GDM1 (cell line): ENCODE results near the gene TRIO.

Experiments
- DNase-seq: peaks from one replicate; lab custom pipeline; 2025; lab: John Stamatoyannopoulos, UW

The TRIO gene

GRCh38 chr5:14209222-14209822, 66.2 kb downstream of the TRIO start:
- DNase-seq, result no peak

GRCh38 chr5:14209836-14210235, 66.7 kb downstream of the TRIO start:
- DNase-seq, result no peak

DNA sequence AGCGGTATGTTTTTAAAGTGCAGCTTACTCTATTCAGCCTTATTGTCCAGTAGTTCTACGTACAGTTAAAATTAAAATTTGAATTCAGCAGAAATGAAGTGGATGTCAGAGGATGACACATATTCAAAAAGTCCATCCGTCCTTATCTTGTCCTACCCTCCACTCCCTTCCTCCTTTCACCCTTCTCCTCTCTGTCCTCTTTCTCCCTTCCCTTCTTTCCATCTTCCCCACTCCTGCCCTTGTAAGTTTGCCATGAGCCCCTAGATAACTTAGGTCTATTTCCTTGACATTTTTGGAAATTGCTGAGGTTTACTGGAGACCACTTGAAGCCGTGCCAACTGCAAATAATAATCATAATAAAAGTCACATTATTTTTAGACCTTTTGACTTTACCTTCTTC, 67.6 kb downstream of the TRIO start:
- no peak for DNase-seq

- DNase-seq, result no peak
These were observed 69.0 kb downstream of the TRIO start for GRCh38 chr5:14211818-14212803.

GRCh38 chr5:14212838-14213237, 69.7 kb downstream of the TRIO start:
- DNase-seq, result no peak

DNA sequence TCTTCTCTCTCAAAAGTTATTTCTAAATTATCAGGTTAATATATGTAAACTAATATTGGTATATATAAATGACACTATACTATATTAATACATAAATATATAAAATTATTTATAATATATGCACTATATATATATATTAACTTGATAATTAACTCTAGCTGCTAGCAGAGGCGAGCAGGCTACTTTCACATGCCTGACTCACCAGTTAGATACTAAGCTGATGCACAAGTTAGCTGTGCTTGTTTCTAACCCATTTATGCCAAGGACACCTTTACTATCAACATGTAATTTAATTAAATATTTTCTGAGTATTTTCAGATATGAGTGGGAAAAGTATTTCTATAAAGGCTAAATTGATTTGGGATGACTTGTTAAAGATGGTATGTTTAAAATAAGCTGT, 70.1 kb downstream of the TRIO start:
- DNase-seq, result no peak

DNA sequence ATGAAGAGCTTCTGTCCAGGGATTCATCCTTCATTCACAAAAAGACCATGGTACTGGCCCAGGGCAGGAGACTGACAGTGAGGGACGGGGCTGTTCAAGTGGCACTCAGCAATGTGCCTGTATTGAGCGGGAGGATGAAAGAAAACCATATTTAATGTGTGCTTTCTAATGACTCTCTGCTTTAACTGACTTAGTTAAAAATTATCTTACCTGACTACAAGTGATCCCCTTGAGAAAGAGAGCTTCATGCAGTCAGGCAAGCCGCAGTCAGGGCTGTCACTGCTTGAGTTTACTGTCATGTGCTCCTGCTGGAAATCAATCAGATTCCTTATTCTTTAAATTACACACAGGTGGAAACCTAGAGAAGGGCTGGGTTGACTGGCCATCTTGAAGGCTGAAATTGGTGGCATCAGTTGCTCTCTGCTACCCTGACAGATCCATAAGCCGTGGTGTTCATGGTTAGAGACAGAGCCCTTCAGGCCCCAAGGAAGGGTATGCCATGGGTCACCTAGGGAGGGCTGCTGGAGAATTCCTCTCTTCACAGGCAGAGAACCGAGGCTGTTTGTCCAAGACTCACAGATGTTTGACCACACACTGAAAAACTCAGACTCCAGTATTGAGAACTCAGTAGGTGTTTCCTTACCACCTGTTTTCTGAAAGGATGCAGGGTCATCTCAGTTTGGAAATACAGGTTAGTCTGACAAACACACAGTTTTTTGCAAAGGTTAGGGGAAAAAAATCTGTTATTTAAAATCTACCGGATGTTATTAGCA, 70.9 kb downstream of the TRIO start:
- no peak for DNase-seq

DNA sequence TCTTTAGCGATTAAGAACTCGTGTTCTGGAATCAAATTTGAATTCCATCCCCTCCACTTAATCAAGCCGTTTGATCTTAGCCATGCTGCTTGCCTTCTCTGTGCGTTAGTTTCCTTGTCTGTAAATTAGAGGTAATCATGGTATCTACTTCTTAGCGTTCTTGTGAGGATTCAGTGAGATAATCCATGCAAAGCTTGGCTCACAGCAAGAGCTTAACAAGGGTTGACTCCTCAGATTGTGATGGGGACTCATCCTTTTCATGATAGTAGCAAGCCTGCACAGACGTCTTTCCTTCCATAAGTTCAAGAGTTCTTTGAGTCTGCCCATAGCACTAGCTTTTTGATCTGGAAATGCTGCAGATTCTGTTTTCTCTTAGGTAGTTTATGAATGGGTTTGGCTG, 72.8 kb downstream of the TRIO start:
- no peak for DNase-seq

- DNase-seq, result no peak
These were observed 73.2 kb downstream of the TRIO start for GRCh38 chr5:14216372-14216771.

- no peak for DNase-seq
These were observed 73.8 kb downstream of the TRIO start for GRCh38 chr5:14216902-14217301.

GRCh38 chr5:14217587-14217986, 74.4 kb downstream of the TRIO start:
- DNase-seq, result no peak

- no peak for DNase-seq
These were observed 74.9 kb downstream of the TRIO start for GRCh38 chr5:14218011-14218410.

GRCh38 chr5:14218480-14218879, 75.3 kb downstream of the TRIO start:
- no peak for DNase-seq

GRCh38 chr5:14218897-14219573, 75.9 kb downstream of the TRIO start:
- no peak for DNase-seq

DNA sequence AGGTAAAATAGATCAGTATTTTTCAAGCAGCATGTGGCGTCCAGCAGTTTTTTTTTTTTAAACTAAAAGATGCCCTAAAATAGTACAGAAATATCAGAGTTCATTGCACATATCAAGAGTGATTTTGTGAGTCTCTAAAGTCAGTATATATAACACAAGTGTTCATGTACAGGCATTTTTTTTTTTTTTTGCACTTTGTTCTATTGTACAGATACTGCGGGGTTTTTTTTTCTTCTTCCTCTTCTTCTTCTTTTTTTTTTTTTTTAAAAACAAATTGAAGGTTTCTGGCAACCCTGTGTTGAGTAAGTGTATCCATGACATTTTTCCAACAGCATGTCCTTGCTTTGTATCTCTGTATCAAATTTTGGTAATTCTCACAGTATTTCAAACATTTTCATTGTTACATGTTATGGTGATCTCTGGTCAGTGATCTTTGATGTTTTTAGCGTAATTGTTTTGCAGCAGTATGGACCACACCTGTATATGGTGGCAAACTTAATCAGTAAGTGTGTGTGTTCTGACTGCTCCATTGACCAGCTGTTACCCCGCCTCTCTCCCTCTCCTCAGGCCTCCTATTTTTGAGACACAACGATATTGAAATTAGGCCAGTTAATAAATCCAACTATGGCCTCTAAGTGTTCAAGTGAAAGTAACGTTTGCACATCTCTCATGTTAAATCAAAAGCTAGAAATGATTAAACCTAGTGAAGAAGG, 76.8 kb downstream of the TRIO start:
- no peak for DNase-seq

GRCh38 chr5:14220642-14221041, 77.5 kb downstream of the TRIO start:
- DNase-seq, result no peak

DNA sequence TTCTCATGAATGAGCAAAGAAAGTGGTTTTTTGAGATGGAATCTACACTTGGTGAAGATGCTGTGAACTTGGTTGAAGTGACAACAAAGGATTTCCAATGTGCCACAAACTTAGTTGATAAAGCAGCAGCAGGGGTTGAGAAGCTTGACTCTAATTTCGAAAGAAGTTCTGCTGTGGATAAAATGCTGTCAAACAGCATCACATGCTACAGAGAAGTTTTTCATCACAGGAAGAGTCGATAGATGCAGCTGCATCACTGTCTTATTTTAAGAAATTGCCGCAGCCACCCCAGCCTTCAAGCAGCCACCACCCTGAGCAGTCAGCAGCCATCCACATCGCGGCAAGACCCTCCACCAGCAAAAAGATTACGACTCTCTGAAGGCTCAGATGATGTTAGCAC, 78.6 kb downstream of the TRIO start:
- DNase-seq, result no peak

DNA sequence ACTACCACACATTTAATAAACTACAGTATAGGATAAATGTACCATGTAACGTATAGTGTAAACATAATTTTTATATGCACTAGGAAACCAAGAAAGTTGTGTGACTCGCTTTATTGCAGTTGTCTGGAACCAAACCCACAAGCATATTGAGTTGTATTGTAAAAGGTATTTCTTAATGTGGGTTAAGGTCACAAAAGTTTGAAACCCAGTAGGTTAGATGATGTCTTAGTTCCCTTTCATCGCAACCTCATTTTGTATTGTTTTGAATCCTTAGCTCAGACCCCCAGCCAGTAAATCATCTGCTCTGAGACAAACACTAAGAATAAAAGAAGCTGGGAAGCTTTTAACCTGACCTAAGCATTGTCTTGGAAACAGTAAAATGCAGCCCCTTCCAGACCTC, 79.1 kb downstream of the TRIO start:
- DNase-seq, result no peak

GRCh38 chr5:14223372-14223771, 80.2 kb downstream of the TRIO start:
- DNase-seq, result no peak

GRCh38 chr5:14225173-14225834, 82.2 kb downstream of the TRIO start:
- DNase-seq, result no peak

GRCh38 chr5:14226149-14226548, 83.0 kb downstream of the TRIO start:
- no peak for DNase-seq
